GM12873 (cell line): ENCODE data around the gene PTCH1.

Experiments
- TF ChIP-seq, protein P1 (sequence below): IDR thresholded peaks from 2 replicates; pipeline ENCODE4 v1.5.1; 2012; ENCODE audit warnings: low read depth, mild to moderate bottlenecking, moderate library complexity, low read length, control low read depth; ENCODE audit not compliant: insufficient read depth; ENCODE audit errors: missing control alignments

The PTCH1 gene

DNA sequence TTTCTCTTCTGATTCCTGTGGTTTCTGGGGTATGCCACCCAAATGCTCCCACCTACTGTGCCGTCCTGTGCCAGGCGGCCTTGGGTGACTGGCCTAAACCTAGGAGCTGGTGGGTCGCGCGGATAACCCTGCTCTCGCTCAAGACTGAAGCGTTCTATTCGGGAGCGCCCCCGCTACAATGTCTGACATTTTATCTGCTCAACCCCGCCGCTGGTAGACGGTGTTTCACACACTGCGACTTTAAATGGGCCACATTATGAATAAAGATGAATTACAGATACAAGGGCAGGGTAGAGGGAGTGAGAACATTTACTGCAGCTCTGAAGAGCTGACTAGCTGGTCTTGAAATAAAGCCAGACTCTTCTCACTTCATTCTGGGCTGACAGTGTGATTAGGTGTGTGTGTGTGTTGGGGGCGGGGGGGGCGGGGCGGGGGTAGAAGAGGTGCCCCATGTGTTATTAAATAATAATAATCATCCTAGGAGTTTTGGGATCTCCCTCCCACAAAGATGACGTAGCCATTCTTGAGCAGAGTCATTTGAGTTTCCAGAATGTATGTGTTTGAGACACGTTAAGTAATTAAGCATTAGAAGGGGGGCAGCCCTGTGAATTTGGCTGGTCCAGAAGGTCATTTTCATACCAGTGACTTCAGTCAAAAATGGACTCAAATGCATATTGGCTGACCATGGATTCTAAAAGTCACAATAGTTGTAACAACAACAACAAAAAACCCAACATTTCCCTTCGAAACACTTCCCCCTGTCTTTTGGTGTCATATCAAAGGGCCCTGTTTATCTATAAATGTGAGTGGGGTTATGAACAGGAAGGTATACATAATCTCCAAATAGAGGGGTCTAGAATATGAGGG, 1.0 kb upstream of the PTCH1 start:
- TF ChIP-seq, protein P1, sequence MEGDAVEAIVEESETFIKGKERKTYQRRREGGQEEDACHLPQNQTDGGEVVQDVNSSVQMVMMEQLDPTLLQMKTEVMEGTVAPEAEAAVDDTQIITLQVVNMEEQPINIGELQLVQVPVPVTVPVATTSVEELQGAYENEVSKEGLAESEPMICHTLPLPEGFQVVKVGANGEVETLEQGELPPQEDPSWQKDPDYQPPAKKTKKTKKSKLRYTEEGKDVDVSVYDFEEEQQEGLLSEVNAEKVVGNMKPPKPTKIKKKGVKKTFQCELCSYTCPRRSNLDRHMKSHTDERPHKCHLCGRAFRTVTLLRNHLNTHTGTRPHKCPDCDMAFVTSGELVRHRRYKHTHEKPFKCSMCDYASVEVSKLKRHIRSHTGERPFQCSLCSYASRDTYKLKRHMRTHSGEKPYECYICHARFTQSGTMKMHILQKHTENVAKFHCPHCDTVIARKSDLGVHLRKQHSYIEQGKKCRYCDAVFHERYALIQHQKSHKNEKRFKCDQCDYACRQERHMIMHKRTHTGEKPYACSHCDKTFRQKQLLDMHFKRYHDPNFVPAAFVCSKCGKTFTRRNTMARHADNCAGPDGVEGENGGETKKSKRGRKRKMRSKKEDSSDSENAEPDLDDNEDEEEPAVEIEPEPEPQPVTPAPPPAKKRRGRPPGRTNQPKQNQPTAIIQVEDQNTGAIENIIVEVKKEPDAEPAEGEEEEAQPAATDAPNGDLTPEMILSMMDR, result no peak

DNA sequence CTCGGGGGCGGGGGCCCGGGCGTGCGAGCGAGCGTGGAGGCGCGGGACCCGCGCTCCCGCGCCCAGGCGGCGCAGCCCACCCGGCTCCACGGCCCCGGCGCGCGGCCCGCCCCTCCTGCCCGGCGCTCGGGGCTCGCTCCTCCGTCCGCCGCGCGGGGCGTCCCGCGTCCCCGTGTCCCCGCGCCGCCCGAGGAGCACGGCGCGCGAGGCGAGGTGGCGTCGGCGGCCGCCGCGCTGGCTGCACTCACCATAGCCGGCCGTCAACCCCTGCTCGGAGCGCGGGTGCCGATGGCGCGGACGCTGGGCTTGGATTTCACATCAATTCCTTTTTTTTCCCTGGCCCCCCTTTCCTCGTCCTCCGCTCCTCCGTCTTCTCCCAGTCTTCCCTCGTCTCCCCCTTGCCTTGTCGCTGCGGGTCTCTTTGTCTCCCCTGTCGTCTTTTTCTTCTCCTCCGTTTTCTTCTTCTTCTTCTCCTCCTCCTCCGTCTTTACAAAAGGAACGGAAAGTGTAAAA, 494 bp downstream of the PTCH1 start:
- TF ChIP-seq, protein P1, result no peak

DNA sequence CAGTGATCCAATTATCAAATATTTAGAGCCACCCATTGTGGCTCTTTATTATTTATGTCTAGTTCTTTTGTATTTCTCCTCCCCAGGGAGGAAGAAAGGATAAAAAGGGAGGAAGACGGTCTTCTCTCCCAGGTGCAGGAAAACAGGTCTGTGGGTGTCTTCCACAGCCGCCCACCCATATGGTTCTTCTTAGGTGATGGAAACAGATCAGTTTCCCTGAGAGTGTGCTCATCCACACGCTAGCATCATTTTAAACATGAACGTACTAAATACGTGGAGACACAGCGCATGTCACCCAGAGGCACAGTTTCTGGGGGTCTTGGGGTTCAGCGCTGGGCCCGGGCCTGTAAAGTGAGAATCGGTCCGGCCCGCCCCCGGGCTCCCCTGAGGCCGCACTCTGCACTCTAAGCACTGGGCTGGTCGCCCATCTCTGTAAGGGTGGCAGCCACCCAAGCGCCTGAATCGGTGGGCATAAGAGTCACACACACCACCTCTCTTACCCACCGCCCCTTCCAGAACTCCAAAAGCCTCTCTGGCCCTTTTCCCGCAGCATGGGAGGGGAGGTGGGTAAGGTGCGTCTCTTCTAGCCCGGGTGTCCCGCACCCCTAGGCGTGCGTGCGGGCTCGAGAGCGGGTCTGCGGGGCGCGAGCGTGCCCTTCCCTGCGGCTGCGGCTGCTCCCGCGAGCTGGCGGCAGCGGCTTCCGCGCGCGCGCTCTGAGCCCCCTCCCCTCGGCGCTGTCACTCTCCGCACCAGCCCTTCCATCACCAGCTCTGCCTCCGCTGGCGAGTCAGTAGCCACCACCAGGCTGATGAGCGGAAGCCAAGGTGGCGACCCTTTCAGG, 1.3 kb downstream of the PTCH1 start:
- TF ChIP-seq, protein P1, result no peak

DNA sequence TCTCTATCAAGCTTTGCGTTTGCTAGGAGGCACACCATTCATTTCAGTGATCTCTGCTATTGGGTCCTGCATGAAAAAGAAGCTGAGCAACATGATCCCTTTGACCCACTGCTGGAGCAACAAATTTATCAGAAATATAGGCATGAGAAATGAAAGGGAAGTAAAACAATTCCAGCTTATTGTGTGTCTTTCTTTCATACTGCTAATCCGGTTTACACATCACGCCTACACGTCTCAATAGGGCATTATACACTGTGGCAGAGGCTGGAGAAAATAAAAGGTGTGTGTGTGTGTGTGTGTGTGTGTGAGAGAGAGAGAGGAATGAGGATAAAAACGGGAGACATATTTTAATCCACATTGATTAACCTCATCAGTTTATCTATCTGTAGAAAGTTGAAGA, 2.4 kb downstream of the PTCH1 start:
- TF ChIP-seq, protein P1, result no peak

DNA sequence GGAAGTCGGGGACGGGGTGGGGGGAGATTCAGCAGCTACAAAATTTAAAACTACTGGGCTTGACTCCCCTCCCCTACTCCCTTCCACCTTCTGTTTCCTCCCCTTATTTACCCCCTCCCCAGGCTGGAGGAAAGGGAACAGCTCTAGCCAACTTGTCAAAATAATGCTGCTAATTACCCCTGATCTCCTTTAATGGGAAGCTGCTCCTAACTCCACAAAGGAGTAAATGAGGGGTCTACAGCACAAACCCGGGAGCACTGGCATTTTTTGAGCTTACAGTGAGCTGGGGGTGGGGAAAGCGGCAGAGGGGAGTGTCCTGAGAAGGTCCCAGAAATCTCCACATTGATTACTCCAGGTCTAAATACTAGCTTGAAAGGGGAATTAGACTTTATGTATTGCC, 3.1 kb downstream of the PTCH1 start:
- TF ChIP-seq, protein P1, result no peak

DNA sequence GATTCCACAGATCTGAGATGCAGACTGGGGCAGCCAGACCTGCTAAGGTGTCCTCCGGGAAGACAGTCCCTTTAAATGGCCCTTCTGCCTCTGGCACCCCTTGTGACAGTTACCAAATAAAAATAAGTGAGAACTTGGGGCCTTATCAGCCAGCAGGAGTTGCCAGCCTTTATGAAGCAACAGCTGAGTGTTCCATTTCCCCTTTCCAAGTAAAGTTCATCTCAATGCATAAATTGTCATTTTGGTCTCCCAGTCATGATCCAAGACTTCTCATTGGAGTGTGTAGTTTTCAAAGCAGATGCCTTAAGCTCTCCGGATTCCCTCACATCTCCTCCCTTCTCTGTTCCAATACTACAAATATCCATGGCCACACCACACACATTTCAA, 4.1 kb downstream of the PTCH1 start:
- TF ChIP-seq, protein P1, result no peak
